Suppressor macrophage (primary cell): ENCODE measurements around the gene RIC8A.

Experiments used
- DNase-seq, 4 experiments: peaks; one replicate each; pipeline ENCODE4 v3.0.0-alpha.2; 2020 to 2022

RIC8A gene

DNA sequence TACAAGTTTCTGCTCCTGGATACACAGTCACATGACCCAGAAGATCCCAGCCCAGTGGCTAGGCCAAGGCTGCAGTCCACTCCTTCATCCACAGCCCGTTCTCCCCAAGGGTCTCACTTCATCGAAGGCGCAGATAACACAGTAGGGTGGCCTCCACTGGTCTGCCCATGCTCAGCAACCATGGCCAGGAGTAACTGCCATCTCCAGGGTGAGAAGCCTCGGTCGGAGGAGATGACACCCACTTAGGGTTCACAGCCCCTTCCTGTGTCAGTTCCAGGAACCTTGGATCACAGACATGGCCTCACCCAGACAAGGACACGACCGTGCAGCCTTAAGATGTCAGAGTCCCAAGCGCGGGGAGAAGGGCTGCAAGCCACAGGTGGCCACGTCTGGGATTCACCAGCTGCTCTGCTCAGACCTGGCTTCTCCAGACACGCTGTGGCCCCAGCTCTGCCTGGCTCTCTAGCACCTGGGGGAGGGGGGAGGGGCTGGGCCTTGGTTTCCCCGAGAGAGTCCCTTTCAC, 2.9 kb upstream of the RIC8A start:
- no peak for DNase-seq

- DNase-seq, result no peak
Observed at GRCh38 chr11:205221-206001, 2.1 kb upstream of the RIC8A start.

DNA sequence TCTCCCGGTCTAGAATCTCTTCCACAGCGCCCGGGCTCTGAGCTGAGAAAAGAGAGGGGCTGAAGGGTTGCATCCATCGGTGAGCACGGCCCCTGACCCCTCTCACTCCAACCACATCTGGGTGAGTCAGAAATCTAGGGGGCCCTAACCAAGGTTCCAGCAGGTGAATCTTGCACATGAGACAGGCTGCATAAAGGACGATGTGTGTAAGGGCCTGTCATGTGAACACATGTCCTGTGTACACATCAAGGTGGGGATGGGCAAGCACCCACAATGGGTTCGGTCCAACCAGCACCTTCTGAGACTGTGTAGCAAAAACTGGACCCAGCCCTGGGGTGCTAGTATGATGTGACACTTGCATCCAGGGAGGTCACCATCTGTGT, 1.5 kb upstream of the RIC8A start:
- DNase-seq, result no peak

DNA sequence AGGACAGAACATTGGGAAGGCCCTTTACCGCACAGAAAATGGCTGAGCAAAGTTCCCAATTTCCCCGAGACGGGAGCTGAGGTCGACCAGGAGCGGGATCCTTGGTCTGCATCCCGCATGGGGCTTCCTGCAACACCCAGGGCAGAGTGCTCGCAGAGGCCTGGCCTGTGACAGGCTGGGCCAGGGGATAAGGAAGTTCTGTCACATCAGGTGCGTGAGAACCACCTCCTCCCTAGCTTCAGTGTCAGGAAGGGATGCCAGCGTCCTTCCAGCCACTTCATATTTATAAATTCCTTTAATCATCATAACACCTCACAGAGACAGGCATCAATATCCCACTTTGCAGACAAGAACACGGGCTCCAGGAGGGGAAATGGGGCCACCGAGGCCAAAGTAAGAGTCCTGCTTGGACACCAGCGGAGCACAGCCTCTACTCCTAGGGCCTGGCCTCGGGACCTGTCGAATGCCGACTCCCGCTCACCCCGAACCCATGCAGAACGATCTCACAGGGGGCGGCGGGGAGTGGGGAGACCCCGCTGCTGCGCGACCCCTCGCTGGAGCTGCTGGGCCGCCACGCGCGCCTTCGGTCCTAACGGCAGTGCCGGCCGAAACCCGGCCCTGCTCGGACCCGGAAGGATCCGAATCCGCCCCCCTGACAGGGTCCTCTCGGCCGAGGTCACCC, 841 bp upstream of the RIC8A start:
- DNase-seq, result peak; percentile 52 to 68 (median 64)

DNA sequence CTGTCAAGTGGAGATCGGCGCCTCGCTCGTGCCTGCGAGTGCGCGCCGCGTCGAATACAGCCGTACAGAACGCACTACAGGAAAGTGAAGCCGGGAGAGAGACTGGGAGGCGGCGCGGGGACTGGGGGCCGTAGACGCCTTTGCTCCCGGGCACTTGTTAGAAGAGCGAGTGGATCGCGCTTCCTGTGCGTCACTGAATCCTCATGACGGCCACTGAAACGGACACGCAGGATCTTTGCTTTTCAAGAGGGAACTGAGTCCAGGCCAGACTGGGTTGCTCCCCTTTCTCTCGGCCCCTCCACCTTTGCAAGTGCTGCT, 314 bp downstream of the RIC8A start:
- DNase-seq, result peak; percentile 77 to 85 (median 81)

DNA sequence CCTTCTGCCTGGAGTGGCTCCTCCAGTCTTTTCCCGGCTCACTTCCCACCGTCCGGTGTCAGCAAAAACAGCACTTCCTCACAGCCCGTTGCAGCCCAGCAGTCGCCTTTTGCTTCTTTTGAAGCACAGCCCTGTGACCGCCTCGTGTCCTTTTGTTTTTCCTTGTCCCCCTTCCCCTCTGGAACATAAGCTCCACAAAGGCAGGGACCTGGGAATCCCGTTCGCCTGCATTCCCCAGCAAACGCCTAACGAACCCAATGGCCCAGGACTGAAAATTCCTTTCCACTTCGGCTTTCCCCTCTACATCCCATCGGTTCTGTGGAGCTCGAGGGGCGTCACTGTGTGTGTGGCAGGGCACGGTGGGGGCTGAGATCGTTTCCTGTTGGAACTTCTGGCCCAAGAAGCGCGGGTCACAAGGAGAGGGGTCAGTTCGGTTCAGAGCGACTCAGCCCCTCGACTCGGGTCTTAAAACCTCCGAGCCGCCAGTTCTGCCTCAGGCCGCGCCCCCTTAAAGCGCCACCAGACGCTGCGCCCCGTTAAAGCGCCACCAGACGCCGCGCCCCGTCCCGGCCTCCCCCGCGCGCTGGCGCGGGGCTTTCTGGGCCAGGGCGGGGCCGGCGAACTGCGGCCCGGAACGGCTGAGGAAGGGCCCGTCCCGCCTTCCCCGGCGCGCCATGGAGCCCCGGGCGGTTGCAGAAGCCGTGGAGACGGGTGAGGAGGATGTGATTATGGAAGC, 841 bp downstream of the RIC8A start:
- DNase-seq, result peak; percentile 94 to 97 (median 96)

- DNase-seq, result no peak
Observed at GRCh38 chr11:208917-209260, 1.4 kb downstream of the RIC8A start.

- DNase-seq, result peak in 3 of 4 experiments; percentile 6 to 29 (median 22)
Observed at GRCh38 chr11:209275-210121, 2.0 kb downstream of the RIC8A start.

DNA sequence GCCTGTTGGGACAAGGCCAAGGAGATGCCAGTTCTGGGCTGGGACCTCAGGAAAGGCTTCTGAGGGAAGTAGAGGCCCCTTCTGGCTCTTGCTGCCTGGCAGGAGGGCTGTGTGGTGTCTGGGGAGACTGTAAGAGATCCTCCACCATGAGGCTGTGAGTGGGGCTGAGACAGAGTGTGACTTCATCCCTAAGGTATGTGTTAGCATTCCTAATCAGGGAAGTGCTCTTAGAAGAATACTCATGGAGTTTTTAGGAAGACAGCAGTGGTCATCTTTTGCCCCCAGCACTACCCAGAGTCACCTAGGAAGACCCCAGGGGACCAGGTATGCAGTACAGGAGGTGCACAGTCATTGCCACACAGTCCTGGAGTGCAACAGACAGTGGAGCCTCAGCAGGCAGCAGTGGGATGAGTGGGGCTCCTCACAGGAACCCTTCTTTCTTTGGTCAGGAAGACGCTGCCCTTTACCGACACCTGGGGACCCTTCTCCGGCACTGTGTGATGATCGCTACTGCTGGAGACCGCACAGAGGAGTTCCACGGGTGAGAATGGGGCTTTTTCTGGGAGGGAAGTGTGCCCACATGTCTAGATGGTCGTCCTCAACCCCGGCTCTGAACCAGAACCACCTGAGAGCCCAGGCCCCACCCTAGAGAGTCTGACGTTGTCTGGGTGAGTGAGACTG, 2.8 kb downstream of the RIC8A start:
- no peak for DNase-seq

- DNase-seq, result no peak
Observed at GRCh38 chr11:210803-211180, 3.3 kb downstream of the RIC8A start.

DNA sequence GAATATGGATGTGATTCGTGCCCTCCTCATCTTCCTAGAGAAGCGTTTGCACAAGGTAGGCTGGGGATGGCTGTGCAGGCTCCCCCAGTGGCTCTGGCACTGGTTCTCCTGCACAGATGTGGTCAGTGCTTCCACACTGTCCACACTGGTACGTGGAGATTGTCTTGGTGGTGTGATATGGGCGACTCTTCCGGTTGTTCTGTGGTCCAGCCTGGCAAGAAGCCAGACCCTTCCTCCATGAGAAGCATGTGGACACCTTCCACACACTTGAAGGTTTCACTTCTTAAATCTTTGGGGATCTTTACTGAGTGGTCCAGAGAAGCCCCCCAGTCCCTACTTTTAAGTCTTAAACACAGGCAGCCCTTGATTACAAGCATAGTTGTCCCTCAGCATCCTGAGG, 3.8 kb downstream of the RIC8A start:
- DNase-seq, result no peak

DNA sequence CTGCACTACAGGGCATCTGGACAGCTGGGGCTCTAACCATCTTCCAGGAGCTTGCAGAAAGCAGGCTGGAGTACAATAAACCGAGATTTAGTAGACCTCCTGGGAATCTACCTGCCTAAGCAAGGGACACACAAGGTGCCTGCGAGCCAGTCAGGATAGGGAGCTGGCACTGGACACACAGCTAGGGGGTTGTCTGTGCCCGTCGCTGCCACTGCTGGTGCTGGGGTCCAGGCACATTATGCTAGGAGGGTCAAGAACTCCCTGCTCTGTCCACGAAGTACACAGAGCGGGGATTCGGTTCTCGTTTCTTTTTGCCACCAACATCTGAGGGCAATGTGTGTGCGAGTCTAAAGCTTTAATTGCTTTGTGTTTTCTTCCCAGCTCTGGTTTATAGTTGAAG, 4.2 kb downstream of the RIC8A start:
- DNase-seq, result no peak

DNA sequence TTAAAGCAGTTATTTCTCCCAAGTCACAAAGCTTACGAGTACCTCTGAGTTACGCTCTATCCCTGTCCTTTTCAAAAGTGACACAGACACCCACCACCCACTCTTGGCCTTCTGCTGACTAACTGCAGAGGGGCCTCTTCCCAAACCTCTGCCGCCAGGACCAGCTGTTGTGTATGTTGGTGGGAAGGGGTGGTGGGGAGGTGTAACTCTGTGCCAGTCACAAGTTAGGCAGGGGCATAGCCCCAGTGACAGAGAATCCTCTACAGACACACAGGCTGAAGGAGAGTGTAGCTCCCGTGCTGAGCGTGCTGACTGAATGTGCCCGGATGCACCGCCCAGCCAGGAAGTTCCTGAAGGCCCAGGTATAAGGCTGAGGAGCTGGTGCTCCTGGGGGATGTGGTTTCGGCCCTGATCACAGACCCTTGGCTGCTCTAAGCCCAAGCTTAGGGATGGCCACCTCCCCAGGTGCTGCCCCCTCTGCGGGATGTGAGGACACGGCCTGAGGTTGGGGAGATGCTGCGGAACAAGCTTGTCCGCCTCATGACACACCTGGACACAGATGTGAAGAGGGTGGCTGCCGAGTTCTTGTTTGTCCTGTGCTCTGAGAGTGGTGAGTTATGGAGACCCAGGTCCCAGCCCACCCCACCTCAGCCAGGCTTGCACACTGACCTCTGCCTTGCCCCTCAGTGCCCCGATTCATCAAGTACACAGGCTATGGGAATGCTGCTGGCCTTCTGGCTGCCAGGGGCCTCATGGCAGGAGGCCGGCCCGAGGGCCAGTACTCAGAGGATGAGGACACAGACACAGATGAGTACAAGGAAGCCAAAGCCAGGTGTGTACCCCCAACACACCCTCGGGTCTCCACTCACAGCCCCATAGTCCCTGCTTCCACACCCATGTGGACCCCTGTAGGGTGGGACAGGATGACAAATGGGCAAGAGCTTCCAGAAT, 4.9 kb downstream of the RIC8A start:
- no peak for DNase-seq

GRCh38 chr11:213111-213510, 5.6 kb downstream of the RIC8A start:
- DNase-seq, result no peak

DNA sequence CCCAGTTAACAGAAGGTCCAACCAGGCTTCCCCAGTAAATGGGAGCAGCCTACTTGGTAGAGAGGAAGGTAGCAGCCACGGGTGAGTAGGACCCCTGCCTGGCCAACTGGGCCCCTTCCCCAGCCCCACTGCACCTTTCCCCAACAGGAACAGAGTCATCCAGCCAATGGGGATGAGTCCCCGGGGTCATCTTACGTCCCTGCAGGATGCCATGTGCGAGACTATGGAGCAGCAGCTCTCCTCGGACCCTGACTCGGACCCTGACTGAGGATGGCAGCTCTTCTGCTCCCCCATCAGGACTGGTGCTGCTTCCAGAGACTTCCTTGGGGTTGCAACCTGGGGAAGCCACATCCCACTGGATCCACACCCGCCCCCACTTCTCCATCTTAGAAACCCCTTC, 6.6 kb downstream of the RIC8A start:
- DNase-seq, result no peak

- no peak for DNase-seq
Observed at GRCh38 chr11:215581-216037, 8.1 kb downstream of the RIC8A start.

DNA sequence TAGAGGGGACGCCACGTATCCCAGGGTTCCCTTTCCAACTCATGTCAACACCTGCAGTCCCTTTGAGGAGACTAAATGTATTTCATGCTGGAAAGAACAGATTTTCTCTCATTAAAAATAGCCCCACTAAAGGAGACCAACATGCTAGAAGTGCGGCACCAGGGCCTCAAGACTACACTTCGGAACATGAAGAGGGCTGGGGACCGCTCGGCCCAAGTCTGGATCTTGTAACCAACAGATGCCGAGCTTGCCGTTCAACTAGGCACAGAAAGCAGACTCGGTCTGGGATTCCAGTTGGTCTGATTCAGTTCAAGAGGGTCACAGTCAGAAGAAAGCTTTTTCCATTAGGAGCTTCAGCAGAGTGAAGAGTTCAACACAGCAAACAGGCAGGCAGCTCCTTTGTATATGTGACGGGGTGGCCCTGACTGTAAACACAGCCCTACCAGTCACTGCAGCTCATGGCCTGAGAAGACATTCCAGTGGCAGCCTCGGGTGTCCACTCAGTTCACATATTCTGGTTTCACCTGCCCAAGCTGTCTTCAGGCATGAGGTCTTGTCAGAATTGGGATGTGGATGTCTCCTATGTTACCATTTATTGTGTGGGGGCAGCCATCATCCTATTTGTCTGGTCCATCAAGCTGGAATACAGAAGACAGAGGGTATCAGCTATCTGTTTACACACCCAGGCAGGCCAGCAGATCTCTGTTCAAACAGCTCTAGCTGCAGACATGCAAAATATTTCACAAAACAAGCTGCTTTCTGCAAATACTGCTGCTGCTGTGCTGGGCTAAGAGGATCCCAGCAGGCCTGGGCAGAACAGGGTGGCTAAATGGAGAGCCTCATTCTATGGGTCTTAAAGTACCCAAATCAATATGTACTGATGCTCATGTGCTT, 8.8 kb downstream of the RIC8A start:
- no peak for DNase-seq

- DNase-seq, result peak in 1 of 4 experiments; percentile 24
Observed at GRCh38 chr11:217704-218103, 10.2 kb downstream of the RIC8A start.

- no peak for DNase-seq
Observed at GRCh38 chr11:218815-219593, 11.5 kb downstream of the RIC8A start.
